Measurements from ENCODE around the gene NCBP1. TPM values are rescaled to one million over a fixed set of nuclear protein-coding genes. Genes with fewer than 3 reads are reported as not detected.

NCBP1 gene
- total RNA-seq, 1 experiment from 2014 or later, result 43.3 TPM

DNA sequence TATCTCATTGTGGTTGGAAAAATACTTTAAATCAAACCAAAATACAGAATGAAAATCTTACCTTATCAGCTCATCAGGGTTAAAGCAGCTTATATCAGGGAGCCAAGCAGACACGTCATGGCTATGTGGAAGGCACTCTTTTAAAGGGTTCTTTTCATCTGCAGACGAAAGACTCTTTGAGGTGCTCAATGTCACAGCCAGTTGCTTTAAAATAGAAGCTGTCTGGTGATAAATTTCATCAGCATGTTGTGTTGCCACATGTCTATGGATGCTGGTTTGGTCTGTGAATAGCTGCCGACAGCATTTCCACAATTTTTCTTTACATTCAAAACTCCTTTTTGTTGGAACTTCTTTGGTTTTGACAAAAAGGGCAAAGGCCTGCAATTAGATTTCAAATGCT lies 8.0 kb upstream of the NCBP1 start:
- no peak for DNase-seq (ENCODE audit: low read depth)

GRCh38 chr9:97627624-97628023 lies 6.0 kb upstream of the NCBP1 start:
- DNase-seq (ENCODE audit: low read depth), result no peak

GRCh38 chr9:97628668-97629067 lies 5.0 kb upstream of the NCBP1 start:
- no peak for DNase-seq (ENCODE audit: low read depth)

- DNase-seq (ENCODE audit: low read depth), result no peak
Observed at GRCh38 chr9:97629156-97629555, 4.5 kb upstream of the NCBP1 start.

- no peak for DNase-seq (ENCODE audit: low read depth)
Observed at GRCh38 chr9:97630591-97630990, 3.0 kb upstream of the NCBP1 start.

DNA sequence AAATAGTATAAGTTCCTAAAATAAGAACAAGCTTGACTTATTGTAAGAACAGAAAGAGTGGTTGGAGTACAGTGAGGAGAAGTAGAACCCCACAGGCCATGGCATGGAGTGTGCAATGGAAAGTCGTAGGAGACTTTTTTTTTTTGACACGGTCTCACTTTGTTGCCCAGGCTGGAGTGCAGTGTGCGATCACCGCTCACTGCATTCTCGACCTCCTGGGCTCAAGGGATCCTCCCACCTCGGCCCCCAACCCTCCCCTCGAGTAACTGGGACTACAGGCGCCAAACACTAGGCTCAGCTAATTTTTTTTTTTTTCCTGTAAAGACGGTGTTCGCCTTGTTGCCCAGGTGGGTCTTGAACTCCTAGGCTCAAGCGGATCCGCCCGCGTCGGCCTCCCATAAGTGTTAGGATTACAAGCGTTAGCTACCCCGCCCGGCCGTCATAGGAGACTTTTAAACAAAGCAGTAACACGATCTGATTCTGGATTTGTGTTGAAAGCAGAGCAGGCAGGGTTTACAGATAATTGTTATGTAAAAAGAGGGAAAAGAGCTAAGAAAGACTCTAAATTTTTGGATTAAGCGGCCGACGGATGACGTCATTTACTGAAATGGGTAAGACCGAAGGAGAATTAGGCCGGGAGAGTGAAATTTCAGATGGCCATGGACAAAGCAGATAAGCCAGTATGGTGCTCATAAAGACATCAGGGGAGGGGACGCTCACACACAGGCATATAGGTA lies 1.2 kb upstream of the NCBP1 start:
- DNase-seq (ENCODE audit: low read depth), result peak; percentile 75

- DNase-seq (ENCODE audit: low read depth), result peak; percentile 22
Observed at GRCh38 chr9:97633859-97634490, 354 bp downstream of the NCBP1 start.

DNA sequence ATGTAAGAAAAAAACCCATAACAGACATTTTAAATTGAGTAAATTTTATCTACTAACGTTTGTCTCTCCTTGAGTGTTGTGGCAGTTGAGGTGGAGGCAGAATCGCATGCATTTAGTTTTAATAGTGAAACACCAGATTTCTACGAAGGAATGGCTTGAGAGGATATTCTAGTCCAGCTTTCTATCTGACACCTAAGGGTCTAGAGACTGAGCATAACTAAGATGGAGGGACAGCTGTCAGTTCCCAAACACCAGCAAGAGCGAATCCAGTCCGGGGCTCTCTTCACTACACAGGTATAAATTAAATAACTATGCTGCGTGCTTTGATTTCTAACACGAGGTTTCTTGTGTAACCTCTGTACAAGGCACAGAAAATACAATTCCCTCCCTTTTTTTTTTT lies 1.4 kb downstream of the NCBP1 start:
- DNase-seq (ENCODE audit: low read depth), result no peak

GRCh38 chr9:97636903-97637302 lies 3.3 kb downstream of the NCBP1 start:
- DNase-seq (ENCODE audit: low read depth), result no peak

GRCh38 chr9:97638666-97639065 lies 5.0 kb downstream of the NCBP1 start:
- peak; percentile 6 for DNase-seq (ENCODE audit: low read depth)

GRCh38 chr9:97640325-97640724 lies 6.7 kb downstream of the NCBP1 start:
- no peak for DNase-seq (ENCODE audit: low read depth)

- no peak for DNase-seq (ENCODE audit: low read depth)
Observed at GRCh38 chr9:97645720-97646119, 12.1 kb downstream of the NCBP1 start.

- DNase-seq (ENCODE audit: low read depth), result no peak
Observed at GRCh38 chr9:97647996-97648395, 14.4 kb downstream of the NCBP1 start.

- DNase-seq (ENCODE audit: low read depth), result no peak
Observed at GRCh38 chr9:97651646-97652045, 18.0 kb downstream of the NCBP1 start.

DNA sequence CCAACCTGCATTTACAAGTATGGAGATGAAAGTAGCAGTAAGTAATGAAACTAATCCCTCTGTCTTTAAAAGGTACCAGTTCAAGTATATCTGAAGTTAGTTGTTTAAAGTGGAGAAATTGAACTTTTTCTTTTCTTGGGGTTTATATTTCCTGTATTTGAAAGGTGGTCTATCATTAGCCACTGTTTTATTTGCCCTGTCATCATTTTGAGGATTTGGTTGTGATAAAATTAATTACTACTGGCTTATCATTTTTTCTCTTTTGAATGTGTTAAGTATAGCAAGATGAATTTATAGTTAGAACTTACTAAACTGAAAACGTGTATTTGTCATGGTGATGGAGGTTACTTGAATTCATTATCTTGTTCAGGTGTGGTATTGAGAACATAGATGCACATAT lies 25.1 kb downstream of the NCBP1 start:
- no peak for DNase-seq (ENCODE audit: low read depth)

DNA sequence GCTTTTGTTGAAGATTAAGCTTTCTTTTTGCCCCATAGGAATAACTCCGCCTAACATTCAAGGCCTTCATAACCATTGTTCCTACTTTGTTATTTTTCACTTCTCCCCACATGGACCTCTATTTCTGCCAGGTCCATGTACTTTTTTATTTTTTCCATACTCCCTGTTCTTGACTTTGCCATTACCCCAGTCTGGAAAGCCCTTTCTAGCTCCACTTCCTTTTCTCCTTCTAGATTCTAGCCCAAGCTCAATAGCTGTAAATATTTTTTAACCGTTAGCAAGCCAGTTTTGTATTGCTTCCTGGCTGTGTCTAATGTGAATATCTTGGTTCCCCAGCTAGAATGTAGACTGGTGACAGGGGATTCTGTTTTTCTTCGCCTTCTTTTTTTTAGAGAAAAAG lies 26.1 kb downstream of the NCBP1 start:
- DNase-seq (ENCODE audit: low read depth), result no peak

GRCh38 chr9:97660340-97660739 lies 26.7 kb downstream of the NCBP1 start:
- no peak for DNase-seq (ENCODE audit: low read depth)

DNA sequence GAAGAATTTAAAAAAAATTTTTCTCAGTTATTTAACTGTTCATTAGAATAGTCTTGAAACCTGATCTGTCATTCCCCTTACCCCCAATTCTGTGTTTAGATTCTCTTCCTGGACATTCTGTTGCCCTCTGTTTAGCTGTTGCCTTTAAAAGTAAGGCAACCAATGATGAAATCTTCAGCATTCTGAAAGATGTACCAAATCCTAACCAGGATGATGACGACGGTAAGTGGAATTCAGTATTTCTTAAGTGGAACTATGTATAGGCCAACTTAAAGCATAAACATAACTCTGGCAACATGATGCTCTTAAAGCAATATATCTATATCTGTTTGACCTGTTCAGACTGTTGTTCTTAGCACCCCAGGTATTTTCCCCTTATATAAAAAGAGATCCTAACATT lies 27.2 kb downstream of the NCBP1 start:
- no peak for DNase-seq (ENCODE audit: low read depth)

DNA sequence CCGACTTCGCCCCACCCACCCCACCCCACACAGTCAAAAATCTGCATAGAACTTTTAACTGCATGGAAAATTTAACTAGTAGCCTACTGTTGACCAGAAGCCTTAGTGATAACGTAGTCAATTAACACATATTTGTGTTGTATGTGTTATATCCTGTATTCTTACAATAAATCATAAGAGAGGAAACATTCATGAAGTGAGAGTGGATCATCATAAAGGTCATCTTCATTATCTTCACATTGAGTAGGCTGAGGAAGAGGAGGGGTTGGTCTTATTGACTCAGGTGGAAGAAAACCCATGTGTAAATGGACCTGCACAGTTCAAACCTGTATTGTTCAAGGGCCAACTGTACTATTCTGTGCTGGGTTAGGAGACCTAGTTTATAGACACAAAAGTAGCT lies 32.1 kb downstream of the NCBP1 start:
- DNase-seq (ENCODE audit: low read depth), result no peak

DNA sequence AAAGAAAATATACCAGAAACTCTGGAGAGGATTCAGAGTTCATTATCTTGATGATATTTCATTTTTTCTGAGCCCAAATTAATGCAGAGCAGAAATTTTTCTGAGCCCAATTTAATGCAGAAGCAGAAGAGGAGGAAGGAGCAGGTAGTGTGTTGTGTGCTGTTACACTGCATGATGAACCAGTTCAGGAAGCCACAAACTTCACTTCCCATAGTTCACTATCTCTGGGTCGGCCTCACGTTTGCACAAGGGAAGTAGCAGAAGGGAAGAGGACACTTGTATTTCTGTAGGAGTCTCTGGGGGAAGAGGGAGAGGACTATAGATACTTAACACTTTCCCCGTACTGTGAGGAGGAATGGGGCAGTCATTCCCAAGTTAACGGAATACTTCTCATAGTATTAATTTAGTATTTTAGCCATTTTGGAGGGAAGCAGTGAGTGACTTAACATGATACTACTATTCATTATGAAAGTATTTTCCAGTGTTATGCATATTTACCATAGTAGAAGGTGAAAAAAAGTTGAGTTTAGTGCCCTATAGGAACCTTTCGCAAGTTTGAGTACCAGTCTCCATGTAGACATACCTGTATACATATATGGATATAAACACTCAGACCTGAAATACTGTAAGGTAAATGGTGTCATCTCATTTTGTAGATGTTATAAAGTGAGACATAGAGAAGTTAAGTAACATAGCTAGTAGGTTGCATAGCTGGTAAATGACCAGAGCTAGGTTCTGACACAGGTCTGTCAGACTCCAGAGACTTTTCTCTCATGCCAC lies 33.5 kb downstream of the NCBP1 start:
- DNase-seq (ENCODE audit: low read depth), result no peak

DNA sequence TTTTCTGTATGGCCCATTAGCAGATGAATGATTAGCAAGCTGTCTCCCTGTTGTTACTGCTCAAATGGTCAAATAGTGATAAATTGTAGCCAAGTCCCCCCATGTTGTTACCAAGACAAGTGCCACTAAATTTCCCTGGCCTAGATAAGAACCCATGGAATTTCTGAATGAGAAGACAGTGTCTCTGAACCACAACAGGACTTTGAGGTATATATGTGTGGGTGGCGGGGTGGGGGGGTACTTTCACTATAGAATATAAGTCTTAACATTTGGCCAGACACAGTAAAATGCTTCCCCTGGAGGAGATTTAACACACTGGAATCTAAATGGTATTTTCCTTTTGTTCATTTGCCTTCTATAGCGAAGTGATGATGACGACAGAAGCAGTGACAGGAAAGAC lies 34.9 kb downstream of the NCBP1 start:
- no peak for DNase-seq (ENCODE audit: low read depth)

GRCh38 chr9:97670586-97670985 lies 37.0 kb downstream of the NCBP1 start:
- no peak for DNase-seq (ENCODE audit: low read depth)

- DNase-seq (ENCODE audit: low read depth), result no peak
Observed at GRCh38 chr9:97672403-97672802, 38.8 kb downstream of the NCBP1 start.
